Cerebellar cortex (tissue), 1 donor: ENCODE measurements around the gene GSE1.
A peak's percentile ranks its signal among the peaks of the same experiment; 100 is the strongest.

Experiments used
- DNase-seq: peaks from one replicate; pipeline ENCODE4 v3.0.0-alpha.2; 2015; ENCODE audit warnings: low spot score

The GSE1 gene

GRCh38 chr16:85619101-85619891 is 6.2 kb downstream of the GSE1 start:
- no peak for DNase-seq

GRCh38 chr16:85620374-85620773 is 7.3 kb downstream of the GSE1 start:
- no peak for DNase-seq

GRCh38 chr16:85621698-85622428 is 8.7 kb downstream of the GSE1 start:
- no peak for DNase-seq

- DNase-seq = no peak
Observed at GRCh38 chr16:85622683-85623082, 9.6 kb downstream of the GSE1 start.

- no peak for DNase-seq
Observed at GRCh38 chr16:85623250-85623649, 10.1 kb downstream of the GSE1 start.

- no peak for DNase-seq
Observed at GRCh38 chr16:85623997-85624601, 11.0 kb downstream of the GSE1 start.

GRCh38 chr16:85624646-85625045 is 11.5 kb downstream of the GSE1 start:
- DNase-seq = no peak

- peak; percentile 61 for DNase-seq
Observed at GRCh38 chr16:85625053-85625452, 11.9 kb downstream of the GSE1 start.

- DNase-seq = no peak
Observed at GRCh38 chr16:85625485-85626117, 12.5 kb downstream of the GSE1 start.

- no peak for DNase-seq
Observed at GRCh38 chr16:85626191-85626981, 13.3 kb downstream of the GSE1 start.

- DNase-seq = no peak
Observed at GRCh38 chr16:85627089-85627488, 14.0 kb downstream of the GSE1 start.

- peak; percentile 65 for DNase-seq
Observed at GRCh38 chr16:85627526-85628264, 14.6 kb downstream of the GSE1 start.

- no peak for DNase-seq
Observed at GRCh38 chr16:85628265-85628556, 15.1 kb downstream of the GSE1 start.

- no peak for DNase-seq
Observed at GRCh38 chr16:85628645-85629044, 15.5 kb downstream of the GSE1 start.

GRCh38 chr16:85629326-85629725 is 16.2 kb downstream of the GSE1 start:
- DNase-seq = no peak

- DNase-seq = no peak
Observed at GRCh38 chr16:85629853-85630252, 16.7 kb downstream of the GSE1 start.

GRCh38 chr16:85631230-85631629 is 18.1 kb downstream of the GSE1 start:
- DNase-seq = no peak

- DNase-seq = no peak
Observed at GRCh38 chr16:85631802-85632393, 18.8 kb downstream of the GSE1 start.

- DNase-seq = no peak
Observed at GRCh38 chr16:85632709-85633437, 19.8 kb downstream of the GSE1 start.

- no peak for DNase-seq
Observed at GRCh38 chr16:85633438-85633743, 20.3 kb downstream of the GSE1 start.
